HCT116 (cell line): ENCODE data around the gene RANBP17.

Source experiments
- EGR1 ChIP-seq: IDR thresholded peaks from 2 replicates; pipeline ENCODE4 v1.6.1; 2012; ENCODE audit warnings: low read depth
- REST ChIP-seq: IDR thresholded peaks from 2 replicates; pipeline ENCODE4 v1.6.1; 2012; ENCODE audit warnings: low read depth
- ZFX ChIP-seq: fragments of 450-650 bp; IDR thresholded peaks from 2 replicates; pipeline ENCODE4 v1.6.1; 2017
- TF ChIP-seq, protein P1 (sequence below), 3 experiments: fragments of 200-600 bp in 1 of 3; sonication (generic) in 1 of 3; IDR thresholded peaks in 2 of 3; conservative IDR thresholded peaks in 1 of 3; 2 replicates each; pipeline ENCODE4 v1.5.1; 2012 to 2017; ENCODE audit warnings: low read depth in 2 of 3, low read length in 2 of 3, antibody characterized with exemption in 1 of 3, borderline replicate concordance in 1 of 3, control low read depth in 1 of 3, mild to moderate bottlenecking in 1 of 3, mixed read lengths in 1 of 3, mixed run types in 1 of 3, moderate library complexity in 1 of 3; ENCODE audit not compliant: insufficient read depth in 1 of 3

- TF ChIP-seq REST (no peak), EGR1 (no peak), ZFX (no peak)
- TF ChIP-seq, protein P1, sequence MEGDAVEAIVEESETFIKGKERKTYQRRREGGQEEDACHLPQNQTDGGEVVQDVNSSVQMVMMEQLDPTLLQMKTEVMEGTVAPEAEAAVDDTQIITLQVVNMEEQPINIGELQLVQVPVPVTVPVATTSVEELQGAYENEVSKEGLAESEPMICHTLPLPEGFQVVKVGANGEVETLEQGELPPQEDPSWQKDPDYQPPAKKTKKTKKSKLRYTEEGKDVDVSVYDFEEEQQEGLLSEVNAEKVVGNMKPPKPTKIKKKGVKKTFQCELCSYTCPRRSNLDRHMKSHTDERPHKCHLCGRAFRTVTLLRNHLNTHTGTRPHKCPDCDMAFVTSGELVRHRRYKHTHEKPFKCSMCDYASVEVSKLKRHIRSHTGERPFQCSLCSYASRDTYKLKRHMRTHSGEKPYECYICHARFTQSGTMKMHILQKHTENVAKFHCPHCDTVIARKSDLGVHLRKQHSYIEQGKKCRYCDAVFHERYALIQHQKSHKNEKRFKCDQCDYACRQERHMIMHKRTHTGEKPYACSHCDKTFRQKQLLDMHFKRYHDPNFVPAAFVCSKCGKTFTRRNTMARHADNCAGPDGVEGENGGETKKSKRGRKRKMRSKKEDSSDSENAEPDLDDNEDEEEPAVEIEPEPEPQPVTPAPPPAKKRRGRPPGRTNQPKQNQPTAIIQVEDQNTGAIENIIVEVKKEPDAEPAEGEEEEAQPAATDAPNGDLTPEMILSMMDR (IDR thresholded peaks at IDR 0.05 in 2 of 3, conservative IDR thresholded peaks at IDR 0.05 in 1 of 3; ENCODE audit: borderline replicate concordance in 1 of 3, insufficient read depth in 1 of 3, low read depth in 2 of 3, low read length in 2 of 3) = peak in 2 of 3 experiments; percentile 12 to 38; a peak in 2 of 6 replicates
Measured at GRCh38 chr5:171152382-171152781, 290.6 kb downstream of the RANBP17 start.
